Measurements from ENCODE around the gene HAUS7.

The HAUS7 gene

GRCh38 chrX:153411988-153412574 is 58.3 kb downstream of the HAUS7 start:
- Histone ChIP-seq H3K27ac (ENCODE audit: low read depth in 2 of 2, low read length in 2 of 2) (no peak overlapping the region), H3K4me3 (ENCODE audit: low read length in 2 of 2) (peak overlapping the region; percentile 33 to 45), H3K4me1 (ENCODE audit: control insufficient read depth in 2 of 2, insufficient read depth in 2 of 2, low read length in 2 of 2) (no peaks in the 10 kb centered on the region), H3K36me3 (ENCODE audit: control insufficient read depth in 2 of 2, insufficient read depth in 2 of 2, low read length in 2 of 2) (no peaks in the 10 kb centered on the region), H3K9me3 (ENCODE audit: control insufficient read depth in 2 of 2, low read length in 2 of 2) (no peaks in the 10 kb centered on the region), H3K27me3 (ENCODE audit: control insufficient read depth in 2 of 2, insufficient read depth in 2 of 2, low read length in 2 of 2) (peaks cover 10 to 17% of the 10 kb centered on the region in 2 donors), H3K9ac (ENCODE audit: low read depth in 1 of 2, low read length in 2 of 2) (no peak overlapping the region)

GRCh38 chrX:153411255-153411987 is 59.0 kb downstream of the HAUS7 start, which contains the start of gene ZFP92:
TSS of gene ZFP92 (plus strand) at chrX:153411472. CDS start at chrX:153418323, 6,851 bp downstream.
- peaks cover 11 to 15% of the 10 kb centered on the region in 2 donors for H3K27me3 ChIP-seq (ENCODE audit: control insufficient read depth in 2 of 2, insufficient read depth in 2 of 2, low read length in 2 of 2)
- H3K27ac ChIP-seq (ENCODE audit: low read depth in 2 of 2, low read length in 2 of 2), result no peak within 1 kb of the TSS
- H3K36me3 ChIP-seq (ENCODE audit: control insufficient read depth in 2 of 2, insufficient read depth in 2 of 2, low read length in 2 of 2), result no peaks in the 10 kb centered on the region
- peak within 1 kb of the TSS in 1 of 2 donors; percentile 7 for H3K9ac ChIP-seq (ENCODE audit: low read depth in 1 of 2, low read length in 2 of 2)
- no peaks in the 10 kb centered on the region for H3K9me3 ChIP-seq (ENCODE audit: control insufficient read depth in 2 of 2, low read length in 2 of 2)
- no peaks in the 10 kb centered on the region for H3K4me1 ChIP-seq (ENCODE audit: control insufficient read depth in 2 of 2, insufficient read depth in 2 of 2, low read length in 2 of 2)
- H3K4me3 ChIP-seq (ENCODE audit: low read length in 2 of 2), result peak within 1 kb of the TSS; percentile 33 to 45

- peaks cover 10 to 11% of the 10 kb centered on the region in 2 donors for H3K27me3 ChIP-seq (ENCODE audit: control insufficient read depth in 2 of 2, insufficient read depth in 2 of 2, low read length in 2 of 2)
- no peak overlapping the region for H3K27ac ChIP-seq (ENCODE audit: low read depth in 2 of 2, low read length in 2 of 2)
- H3K4me3 ChIP-seq (ENCODE audit: low read length in 2 of 2), result no peak overlapping the region
- H3K36me3 ChIP-seq (ENCODE audit: control insufficient read depth in 2 of 2, insufficient read depth in 2 of 2, low read length in 2 of 2), result no peaks in the 10 kb centered on the region
- no peak overlapping the region for H3K9ac ChIP-seq (ENCODE audit: low read depth in 1 of 2, low read length in 2 of 2)
- no peaks in the 10 kb centered on the region for H3K9me3 ChIP-seq (ENCODE audit: control insufficient read depth in 2 of 2, low read length in 2 of 2)
- no peaks in the 10 kb centered on the region for H3K4me1 ChIP-seq (ENCODE audit: control insufficient read depth in 2 of 2, insufficient read depth in 2 of 2, low read length in 2 of 2)
These were observed 59.5 kb downstream of the HAUS7 start for GRCh38 chrX:153410888-153411254.

GRCh38 chrX:153410373-153410772 is 60.0 kb downstream of the HAUS7 start:
- Histone ChIP-seq H3K9ac (ENCODE audit: low read depth in 1 of 2, low read length in 2 of 2) (no peak overlapping the region), H3K27ac (ENCODE audit: low read depth in 2 of 2, low read length in 2 of 2) (no peak overlapping the region), H3K27me3 (ENCODE audit: control insufficient read depth in 2 of 2, insufficient read depth in 2 of 2, low read length in 2 of 2) (peaks cover 10 to 11% of the 10 kb centered on the region in 2 donors), H3K36me3 (ENCODE audit: control insufficient read depth in 2 of 2, insufficient read depth in 2 of 2, low read length in 2 of 2) (no peaks in the 10 kb centered on the region), H3K9me3 (ENCODE audit: control insufficient read depth in 2 of 2, low read length in 2 of 2) (no peaks in the 10 kb centered on the region), H3K4me3 (ENCODE audit: low read length in 2 of 2) (no peak overlapping the region), H3K4me1 (ENCODE audit: control insufficient read depth in 2 of 2, insufficient read depth in 2 of 2, low read length in 2 of 2) (no peaks in the 10 kb centered on the region)

GRCh38 chrX:153409414-153410101 is 60.8 kb downstream of the HAUS7 start:
- Histone ChIP-seq H3K9ac (ENCODE audit: low read depth in 1 of 2, low read length in 2 of 2) (no peak overlapping the region), H3K27ac (ENCODE audit: low read depth in 2 of 2, low read length in 2 of 2) (no peak overlapping the region), H3K4me3 (ENCODE audit: low read length in 2 of 2) (no peak overlapping the region), H3K36me3 (ENCODE audit: control insufficient read depth in 2 of 2, insufficient read depth in 2 of 2, low read length in 2 of 2) (no peaks in the 10 kb centered on the region), H3K27me3 (ENCODE audit: control insufficient read depth in 2 of 2, insufficient read depth in 2 of 2, low read length in 2 of 2) (peaks cover 10 to 11% of the 10 kb centered on the region in 2 donors), H3K9me3 (ENCODE audit: control insufficient read depth in 2 of 2, low read length in 2 of 2) (no peaks in the 10 kb centered on the region), H3K4me1 (ENCODE audit: control insufficient read depth in 2 of 2, insufficient read depth in 2 of 2, low read length in 2 of 2) (no peaks in the 10 kb centered on the region)

GRCh38 chrX:153408871-153409351 is 61.5 kb downstream of the HAUS7 start:
- Histone ChIP-seq H3K4me1 (ENCODE audit: control insufficient read depth in 2 of 2, insufficient read depth in 2 of 2, low read length in 2 of 2) (no peaks in the 10 kb centered on the region), H3K9ac (ENCODE audit: low read depth in 1 of 2, low read length in 2 of 2) (no peak overlapping the region), H3K36me3 (ENCODE audit: control insufficient read depth in 2 of 2, insufficient read depth in 2 of 2, low read length in 2 of 2) (no peaks in the 10 kb centered on the region), H3K9me3 (ENCODE audit: control insufficient read depth in 2 of 2, low read length in 2 of 2) (no peaks in the 10 kb centered on the region), H3K4me3 (ENCODE audit: low read length in 2 of 2) (no peak overlapping the region), H3K27ac (ENCODE audit: low read depth in 2 of 2, low read length in 2 of 2) (no peak overlapping the region), H3K27me3 (ENCODE audit: control insufficient read depth in 2 of 2, insufficient read depth in 2 of 2, low read length in 2 of 2) (peaks cover 10 to 11% of the 10 kb centered on the region in 2 donors)

- no peak overlapping the region for H3K4me3 ChIP-seq (ENCODE audit: low read length in 2 of 2)
- H3K27me3 ChIP-seq (ENCODE audit: control insufficient read depth in 2 of 2, insufficient read depth in 2 of 2, low read length in 2 of 2), result peaks cover 8 to 10% of the 10 kb centered on the region in 2 donors
- no peaks in the 10 kb centered on the region for H3K9me3 ChIP-seq (ENCODE audit: control insufficient read depth in 2 of 2, low read length in 2 of 2)
- H3K4me1 ChIP-seq (ENCODE audit: control insufficient read depth in 2 of 2, insufficient read depth in 2 of 2, low read length in 2 of 2), result no peaks in the 10 kb centered on the region
- H3K9ac ChIP-seq (ENCODE audit: low read depth in 1 of 2, low read length in 2 of 2), result no peak overlapping the region
- no peaks in the 10 kb centered on the region for H3K36me3 ChIP-seq (ENCODE audit: control insufficient read depth in 2 of 2, insufficient read depth in 2 of 2, low read length in 2 of 2)
- H3K27ac ChIP-seq (ENCODE audit: low read depth in 2 of 2, low read length in 2 of 2), result no peak overlapping the region
These were observed 62.1 kb downstream of the HAUS7 start for GRCh38 chrX:153408221-153408721.

GRCh38 chrX:153407736-153408135 is 62.6 kb downstream of the HAUS7 start:
- no peaks in the 10 kb centered on the region for H3K36me3 ChIP-seq (ENCODE audit: control insufficient read depth in 2 of 2, insufficient read depth in 2 of 2, low read length in 2 of 2)
- H3K9me3 ChIP-seq (ENCODE audit: control insufficient read depth in 2 of 2, low read length in 2 of 2), result no peaks in the 10 kb centered on the region
- H3K4me1 ChIP-seq (ENCODE audit: control insufficient read depth in 2 of 2, insufficient read depth in 2 of 2, low read length in 2 of 2), result no peaks in the 10 kb centered on the region
- no peak overlapping the region for H3K4me3 ChIP-seq (ENCODE audit: low read length in 2 of 2)
- peaks cover 8 to 10% of the 10 kb centered on the region in 2 donors for H3K27me3 ChIP-seq (ENCODE audit: control insufficient read depth in 2 of 2, insufficient read depth in 2 of 2, low read length in 2 of 2)
- H3K27ac ChIP-seq (ENCODE audit: low read depth in 2 of 2, low read length in 2 of 2), result no peak overlapping the region
- H3K9ac ChIP-seq (ENCODE audit: low read depth in 1 of 2, low read length in 2 of 2), result no peak overlapping the region

- no peaks in the 10 kb centered on the region for H3K9me3 ChIP-seq (ENCODE audit: control insufficient read depth in 2 of 2, low read length in 2 of 2)
- no peak overlapping the region for H3K4me3 ChIP-seq (ENCODE audit: low read length in 2 of 2)
- no peak overlapping the region for H3K9ac ChIP-seq (ENCODE audit: low read depth in 1 of 2, low read length in 2 of 2)
- H3K4me1 ChIP-seq (ENCODE audit: control insufficient read depth in 2 of 2, insufficient read depth in 2 of 2, low read length in 2 of 2), result no peaks in the 10 kb centered on the region
- H3K27ac ChIP-seq (ENCODE audit: low read depth in 2 of 2, low read length in 2 of 2), result no peak overlapping the region
- no peaks in the 10 kb centered on the region for H3K36me3 ChIP-seq (ENCODE audit: control insufficient read depth in 2 of 2, insufficient read depth in 2 of 2, low read length in 2 of 2)
- peaks cover 6 to 7% of the 10 kb centered on the region in 2 donors for H3K27me3 ChIP-seq (ENCODE audit: control insufficient read depth in 2 of 2, insufficient read depth in 2 of 2, low read length in 2 of 2)
These were observed 63.5 kb downstream of the HAUS7 start for GRCh38 chrX:153406903-153407302.

GRCh38 chrX:153406011-153406410 is 64.4 kb downstream of the HAUS7 start:
- Histone ChIP-seq H3K27ac (ENCODE audit: low read depth in 2 of 2, low read length in 2 of 2) (no peak overlapping the region), H3K9me3 (ENCODE audit: control insufficient read depth in 2 of 2, low read length in 2 of 2) (no peaks in the 10 kb centered on the region), H3K36me3 (ENCODE audit: control insufficient read depth in 2 of 2, insufficient read depth in 2 of 2, low read length in 2 of 2) (no peaks in the 10 kb centered on the region), H3K27me3 (ENCODE audit: control insufficient read depth in 2 of 2, insufficient read depth in 2 of 2, low read length in 2 of 2) (peaks cover 4 to 7% of the 10 kb centered on the region in 2 donors), H3K4me1 (ENCODE audit: control insufficient read depth in 2 of 2, insufficient read depth in 2 of 2, low read length in 2 of 2) (no peaks in the 10 kb centered on the region), H3K4me3 (ENCODE audit: low read length in 2 of 2) (no peak overlapping the region), H3K9ac (ENCODE audit: low read depth in 1 of 2, low read length in 2 of 2) (no peak overlapping the region)

All from mucosa of rectum (tissue), 2 donors.